ELR (cell line): ENCODE data around the gene ZC3H7A.
A peak's percentile ranks its signal among the peaks of the same experiment; 100 is the strongest.
"Not testable (repeated sequence)": the region's sequence is repeated elsewhere in the genome, so short reads cannot be mapped to it uniquely, and the experiment has no call there.

Experiments used
- DNase-seq: peaks from one replicate; pipeline ENCODE4 v3.0.0-alpha.2; 2015; ENCODE audit warnings: low read depth

ZC3H7A gene

DNA sequence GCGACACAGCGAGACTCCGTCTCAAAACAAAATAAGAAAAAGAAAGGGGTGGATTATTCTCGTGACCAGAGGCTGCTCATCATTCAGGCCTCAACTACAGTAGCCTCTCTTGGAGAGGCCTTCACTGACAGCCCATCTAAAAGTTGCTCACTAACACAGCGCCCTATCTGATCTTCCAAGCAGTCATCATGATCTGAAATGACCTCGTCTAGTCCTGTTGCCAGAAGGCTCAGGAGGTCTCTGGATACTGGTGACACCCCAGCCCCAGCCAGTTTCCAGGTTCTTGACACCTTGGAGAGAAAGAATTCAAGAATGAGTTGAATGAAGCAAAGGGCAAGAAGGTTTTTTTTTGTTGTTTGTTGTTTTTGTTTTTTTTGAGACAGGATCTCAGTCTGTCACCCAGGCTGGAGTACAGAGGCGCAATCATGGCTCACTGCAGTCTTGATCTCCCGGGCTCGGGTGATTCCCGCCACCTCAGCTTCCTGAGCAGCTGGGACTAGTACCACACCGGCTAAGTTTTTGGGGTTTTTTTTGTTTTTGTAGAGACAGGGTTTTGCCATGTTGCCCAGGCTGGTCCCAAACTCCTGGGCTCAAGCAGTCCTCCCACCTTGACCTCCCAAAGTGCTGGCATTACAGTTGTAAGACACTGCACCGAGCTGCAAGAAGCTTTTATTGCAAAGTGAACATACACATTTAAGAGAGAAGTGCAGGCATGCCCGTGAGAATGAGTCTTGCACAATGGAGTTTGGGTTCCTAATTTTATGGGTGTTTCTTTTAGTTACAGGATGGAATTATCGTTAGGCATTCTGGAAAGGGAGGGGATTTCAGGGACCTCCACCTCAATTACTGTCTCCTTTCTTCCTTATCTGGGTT is 2.7 kb upstream of the ZC3H7A start:
- no peak for DNase-seq

GRCh38 chr16:11799017-11799381 is 1.9 kb upstream of the ZC3H7A start:
- no peak for DNase-seq

GRCh38 chr16:11797957-11798299 is 870 bp upstream of the ZC3H7A start:
- peak; percentile 45 for DNase-seq

DNA sequence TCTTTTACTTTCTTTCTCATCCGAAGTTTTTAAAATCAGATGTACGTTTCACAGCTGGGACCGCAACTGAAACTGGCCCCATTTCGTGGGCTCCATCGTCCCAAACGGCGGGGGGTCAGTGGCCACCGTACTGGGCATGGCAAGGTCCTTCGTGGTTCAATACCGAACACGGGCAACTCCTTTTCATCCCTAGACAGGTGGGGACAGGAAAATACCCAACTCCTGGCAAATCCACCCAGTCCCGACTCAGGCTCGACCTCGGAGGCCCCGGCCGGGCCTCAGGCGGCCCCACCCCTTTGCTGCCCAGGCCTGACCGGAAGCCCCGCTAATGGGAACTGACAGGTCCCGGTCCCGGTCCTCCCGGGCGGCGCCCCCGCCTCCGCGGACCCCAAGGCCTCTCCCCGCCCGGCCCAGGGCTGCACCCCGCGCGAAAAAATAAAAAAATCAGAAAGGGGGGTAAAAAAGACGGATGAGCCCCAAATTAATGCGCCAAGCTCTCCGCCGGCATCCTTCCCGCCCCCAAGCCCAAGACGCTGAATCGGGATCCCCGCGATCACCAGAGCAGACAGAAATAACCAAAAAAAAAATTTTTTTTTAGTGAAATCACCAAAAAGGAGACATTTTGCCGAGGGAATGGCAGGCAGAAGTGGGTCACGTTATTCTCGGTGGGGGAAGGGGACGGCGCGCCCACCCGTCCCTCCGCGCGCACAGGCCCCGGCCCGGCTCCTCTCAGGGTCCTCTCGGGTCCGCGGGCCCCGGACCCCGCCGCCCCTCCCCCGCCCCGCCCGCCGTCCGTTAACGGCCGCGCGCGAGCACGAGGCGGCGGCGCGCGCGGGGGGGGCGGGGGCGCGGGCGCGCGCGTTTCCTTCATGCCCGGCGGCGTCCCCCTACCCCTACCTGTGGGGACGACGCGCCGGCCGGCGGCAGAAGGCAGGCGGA is 562 bp downstream of the ZC3H7A start:
- DNase-seq = peak; percentile 69

- DNase-seq = no peak
Observed at GRCh38 chr16:11795887-11796226, 1.2 kb downstream of the ZC3H7A start.

- no peak for DNase-seq
Observed at GRCh38 chr16:11794996-11795886, 1.8 kb downstream of the ZC3H7A start.

GRCh38 chr16:11794447-11794846 is 2.6 kb downstream of the ZC3H7A start:
- no peak for DNase-seq

GRCh38 chr16:11793840-11794239 is 3.2 kb downstream of the ZC3H7A start:
- DNase-seq = no peak

DNA sequence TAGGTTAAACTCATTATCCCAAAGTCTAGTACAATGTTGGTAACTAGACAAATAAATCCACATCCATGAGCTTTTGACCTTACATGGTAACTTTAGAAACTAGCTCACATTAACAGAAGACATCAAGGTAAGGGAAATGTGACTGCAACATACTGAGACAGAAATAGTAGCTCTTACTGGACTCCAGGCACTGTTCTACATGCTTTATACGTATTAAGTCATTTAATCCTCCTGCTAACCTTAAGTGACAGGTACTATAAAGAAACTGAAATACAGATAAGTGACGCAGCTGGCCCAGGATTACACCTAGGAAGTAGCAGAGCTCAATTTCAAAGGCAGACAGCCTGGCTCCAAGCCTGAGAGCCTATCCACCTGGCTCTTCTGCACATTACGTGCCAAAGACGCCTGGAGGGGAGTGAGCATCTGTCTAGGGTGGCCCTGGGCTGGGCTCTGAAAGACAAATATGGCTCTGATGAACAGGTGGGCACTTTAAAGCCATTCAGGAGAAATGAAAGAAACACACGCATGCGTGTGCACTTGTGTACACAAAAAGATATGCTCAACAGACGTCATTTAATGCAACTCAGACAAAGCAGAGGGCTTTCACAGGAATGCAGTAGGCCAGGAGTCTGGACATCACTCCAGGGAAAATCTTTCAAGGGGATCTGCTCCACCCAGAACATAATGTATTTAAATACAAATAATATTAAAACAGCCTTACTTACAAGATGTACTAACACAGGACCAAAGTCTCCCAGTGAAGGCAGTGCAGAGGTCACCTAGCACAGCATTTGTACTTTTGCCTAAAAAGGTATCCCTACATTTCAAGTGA is 4.4 kb downstream of the ZC3H7A start:
- DNase-seq = no peak

DNA sequence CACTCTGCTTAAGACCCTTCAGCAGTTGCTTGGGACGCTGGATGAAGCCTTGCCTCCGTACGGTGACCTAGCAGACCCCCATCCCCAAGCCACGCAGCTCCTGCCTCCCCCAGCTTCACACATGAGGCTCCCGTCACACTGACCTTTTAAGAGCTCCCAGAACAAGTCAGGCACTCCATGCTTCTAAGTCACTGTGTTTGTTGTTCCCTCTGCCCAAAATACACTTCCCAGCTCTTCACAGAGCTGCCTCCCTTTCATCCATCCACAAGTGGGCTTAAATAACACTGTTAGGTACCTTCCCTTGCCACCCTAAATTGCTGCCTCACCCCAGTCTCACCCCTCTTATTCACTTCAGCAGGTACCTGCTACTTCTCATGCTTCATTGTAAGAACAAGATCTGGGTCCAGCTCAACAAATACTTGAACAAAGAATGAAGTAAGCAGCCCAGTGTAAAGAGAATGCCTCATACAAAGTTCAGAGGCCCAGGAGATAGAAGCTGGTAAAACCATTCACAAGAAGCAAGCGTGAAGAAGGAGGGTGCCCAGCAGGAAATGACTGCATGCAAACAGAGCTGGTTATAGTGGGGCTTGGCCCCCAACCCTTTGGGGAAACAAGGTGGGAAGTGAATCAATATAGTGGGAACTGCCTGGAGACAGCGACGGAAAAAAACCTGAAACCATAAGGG is 5.8 kb downstream of the ZC3H7A start:
- DNase-seq = no peak

DNA sequence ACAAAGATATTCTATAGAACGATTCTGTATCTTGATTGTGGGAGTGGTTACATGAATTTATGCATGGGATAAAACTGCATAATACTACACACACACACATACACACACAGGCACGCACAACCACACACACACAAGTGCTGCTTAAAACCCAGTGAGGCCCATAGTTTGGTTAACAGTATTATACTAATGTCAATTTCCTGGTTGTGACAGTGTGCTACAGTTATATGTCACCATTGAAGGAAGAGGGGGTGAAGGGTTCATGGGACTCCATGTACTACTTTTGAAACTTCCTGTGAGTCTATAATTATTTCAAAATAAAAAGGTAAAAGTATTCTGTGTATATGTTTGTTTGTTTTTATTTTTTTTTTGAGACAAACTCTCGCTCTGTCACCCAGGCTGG is 8.1 kb downstream of the ZC3H7A start:
- no peak for DNase-seq

- DNase-seq = not testable (repeated sequence)
Observed at GRCh38 chr16:11784980-11785599, 12.0 kb downstream of the ZC3H7A start.

DNA sequence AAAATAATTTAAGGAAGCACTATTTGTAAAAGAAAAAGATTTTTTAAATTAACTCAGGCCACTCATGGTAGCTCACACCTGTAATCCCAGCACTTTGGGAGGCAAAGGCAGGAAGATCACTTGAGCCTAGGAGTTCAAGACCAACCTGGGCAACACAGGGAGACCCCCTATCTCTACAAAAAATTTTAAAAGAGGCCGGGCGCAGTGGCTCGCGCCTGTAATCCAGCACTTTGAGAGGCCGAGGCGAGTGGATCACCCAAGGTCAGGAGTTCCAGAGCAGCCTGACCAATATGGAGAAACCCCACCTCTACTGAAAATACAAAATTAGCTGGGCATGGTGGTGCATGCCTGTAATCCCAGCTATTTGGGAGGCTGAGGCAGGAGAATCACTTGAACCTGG is 12.7 kb downstream of the ZC3H7A start:
- not testable (repeated sequence) for DNase-seq

DNA sequence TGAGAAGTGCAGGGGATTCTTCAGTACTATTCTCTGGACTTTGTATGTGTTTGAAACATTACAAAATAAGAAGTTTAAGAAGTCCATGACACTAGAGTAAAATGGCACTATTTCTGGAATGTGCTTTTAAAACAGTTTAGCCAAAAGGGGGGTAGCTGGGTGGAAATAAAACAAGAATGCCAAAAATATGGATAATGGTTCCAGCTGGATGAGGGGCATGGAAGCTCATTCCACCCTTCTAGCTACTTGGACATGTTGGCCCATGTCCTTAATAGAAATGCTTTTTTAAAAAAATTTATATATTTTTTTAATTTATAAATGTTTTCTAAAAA is 13.1 kb downstream of the ZC3H7A start:
- DNase-seq = no peak

DNA sequence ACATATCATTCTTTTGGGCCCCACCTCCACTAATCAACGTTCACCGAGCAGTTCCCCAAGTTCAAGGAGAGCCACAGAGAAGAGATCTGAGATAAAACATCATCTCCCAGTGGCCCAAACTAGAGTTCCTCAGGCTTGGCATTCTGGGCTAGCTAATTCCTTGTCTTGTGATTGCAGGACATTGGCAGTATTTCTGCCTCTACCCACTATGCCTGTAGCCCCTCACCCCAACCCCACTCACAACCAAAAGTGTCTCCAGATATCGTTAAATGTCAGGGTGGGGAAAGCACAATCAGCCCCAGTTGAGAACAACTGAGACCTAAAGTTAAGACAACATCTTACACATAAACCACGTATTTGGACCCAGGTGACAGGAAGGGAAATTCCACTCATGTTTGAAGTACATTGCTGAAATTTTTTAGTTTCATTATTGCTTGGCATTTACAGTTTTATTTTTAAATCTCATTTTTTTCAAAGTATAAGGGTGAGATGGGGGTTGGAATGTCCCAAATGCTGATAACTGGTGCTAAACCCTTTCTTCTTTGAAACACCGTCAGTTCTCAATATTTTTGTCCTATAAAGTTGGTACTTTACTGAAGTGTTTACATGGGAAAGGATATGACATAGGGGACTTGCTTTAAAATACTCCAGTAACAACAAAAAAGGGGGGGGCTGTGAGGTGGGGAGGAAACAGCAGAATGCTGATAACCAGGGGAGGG is 13.6 kb downstream of the ZC3H7A start:
- DNase-seq = peak; percentile 46

GRCh38 chr16:11781773-11782172 is 15.3 kb downstream of the ZC3H7A start:
- DNase-seq = no peak

- DNase-seq = no peak
Observed at GRCh38 chr16:11780991-11781680, 15.9 kb downstream of the ZC3H7A start.

DNA sequence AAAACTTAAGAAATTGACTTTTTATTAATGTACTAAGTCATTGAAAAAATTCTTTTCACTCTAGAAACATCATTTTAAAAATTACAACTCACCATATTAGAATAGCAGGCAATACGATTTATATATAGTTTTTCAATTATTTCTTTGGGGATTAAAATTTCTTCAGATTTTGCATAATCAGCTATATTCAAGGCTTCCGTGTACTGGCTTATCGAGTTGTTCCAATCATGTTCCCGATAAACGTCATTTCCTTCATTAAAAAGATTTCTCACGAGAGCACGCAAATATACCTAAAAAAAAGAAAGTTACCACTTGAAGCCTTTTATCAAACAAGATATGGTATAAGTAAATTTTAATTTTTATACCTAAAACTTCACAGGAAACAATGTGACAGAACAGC is 18.0 kb downstream of the ZC3H7A start:
- DNase-seq = no peak

DNA sequence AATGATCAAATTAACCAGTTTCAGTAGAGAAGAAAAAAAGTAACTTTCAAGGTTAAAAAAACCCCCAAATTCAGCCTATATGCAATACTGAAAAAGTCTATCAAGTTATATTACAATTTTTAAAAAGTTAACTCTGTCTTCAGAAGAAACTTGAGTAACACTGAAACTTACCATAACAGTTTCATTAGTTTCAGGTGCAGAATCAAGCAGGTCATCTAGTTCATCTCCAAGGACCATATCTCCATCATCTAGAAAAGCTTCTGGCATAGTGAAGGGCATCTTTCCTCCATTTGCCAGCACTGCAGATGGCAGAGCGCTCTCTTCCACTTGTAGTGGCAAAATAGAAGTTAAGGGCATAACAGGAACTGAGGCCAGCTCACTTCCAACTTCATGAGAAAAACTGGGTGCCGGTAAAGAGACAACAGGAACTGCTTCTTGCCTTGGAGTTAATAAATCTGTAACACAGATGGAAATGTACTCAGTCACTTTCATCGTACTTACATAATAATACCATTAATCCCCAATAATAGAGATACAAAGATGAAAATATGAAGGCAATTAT is 22.9 kb downstream of the ZC3H7A start:
- no peak for DNase-seq
